Right lobe of liver (tissue), 6 donors: ENCODE data around the gene NRP2. TPM values are rescaled to one million over a fixed set of nuclear protein-coding genes. Genes with fewer than 3 reads are reported as not detected.

Experiments used
- ATAC-seq, 4 donors: fragments of 200-7000 bp; cut with Tn5 transposase; one replicate each; pipeline ENCODE4 v1.9.1; 2020; ENCODE audit warnings: mild to moderate bottlenecking in 4 of 4, moderate library complexity in 4 of 4
- DNase-seq, 3 donors: peaks; one replicate each; pipeline ENCODE4 v3.0.0-alpha.2; 2020
- H3K27ac ChIP-seq, 3 donors: fragments of 200-600 bp; one replicate each; pipeline ENCODE4 v1.8.0; 2022
- H3K27me3 ChIP-seq, 2 donors: fragments of 200-600 bp; one replicate each; pipeline ENCODE4 v1.8.0; 2022
- H3K36me3 ChIP-seq, 4 donors: fragments of 200-600 bp; sonication (generic) in 1 of 4; one replicate each; pipeline versions ENCODE4 v1.5.1 to v1.8.0; 2017 to 2022; ENCODE audit warnings: control low read depth in 1 of 4
- H3K4me1 ChIP-seq, 4 donors: fragments of 200-600 bp; sonication (generic) in 1 of 4; one replicate each; pipeline versions ENCODE4 v1.5.1 to v1.8.0; 2017 to 2022; ENCODE audit warnings: control low read depth in 1 of 4
- H3K4me3 ChIP-seq, 3 donors: fragments of 200-600 bp; one replicate each; pipeline ENCODE4 v1.8.0; 2022
- H3K9me3 ChIP-seq, 4 donors: fragments of 200-600 bp; sonication (generic) in 1 of 4; one replicate each; pipeline versions ENCODE4 v1.5.1 to v1.8.0; 2017 to 2022; ENCODE audit warnings: control low read depth in 1 of 4
- POLR2A ChIP-seq: fragments of 450-650 bp; IDR thresholded peaks from one replicate; pipeline ENCODE4 v1.6.1; 2017; ENCODE audit warnings: antibody characterized with exemption, mild to moderate bottlenecking
- WGBS: methylation state at CpG from one replicate; pipeline ENCODE4 v1.1.6; 2018; ENCODE audit warnings: low coverage, low lambda C conversion rate; ENCODE audit not compliant: insufficient coverage; ENCODE audit errors: missing lambda C conversion rate; 5-methylcytosine and 5-hydroxymethylcytosine counted together
- intact Hi-C, 2 donors: fragments of 100-400 bp; cut with DNase I; formaldehyde crosslinking; loops; one replicate each; pipeline versions ENCODE4 v1.11.2 to v1.14.1; 2022
- total RNA-seq, 6 experiments: library from RNA; depleted of rRNA in 2 of 6; stranded (reverse); fragments of >200 nt in 2 of 6; fragmentation: NEBNext Ultra II Directional in 3 of 6; extraction: Animal tissue kit (Norgen Biotek cat#: 25700) in 3 of 6; gene quantifications; one replicate each; pipeline versions ENCODE4 v1.1.0 to v1.2.4, GENCODE V29; 2016 to 2023
- TF ChIP-seq, protein P1 (sequence below), 4 donors: fragments of 200-600 bp in 3 of 4; fragments of 450-650 bp in 1 of 4; IDR thresholded peaks; one replicate each; pipeline versions ENCODE4 v1.5.1 to v1.8.0; 2016 to 2022; ENCODE audit warnings: antibody characterized with exemption in 4 of 4, mild to moderate bottlenecking in 2 of 4
- donor health status: DM: no; HTN: yes; CAD: no.
- donor health status: DM: no; HTN: no; CAD: no.
- donor health status: DM: no; HTN: no; CAD: no.
- donor health status: DM: no; HTN: yes; CAD: no.
- donor health status: DM: no; HTN: yes; CAD: no.

The NRP2 gene
- total RNA-seq, 6 experiments from 2014 or later = 5.5 to 23.7 (median 8.6) TPM

- DNase-seq (no peak), ATAC-seq (peak; percentile 54 to 65 (median 61))
- Histone ChIP-seq H3K9me3 (no peaks in the 10 kb centered on the region), H3K4me1 (peaks cover 0 to 12% (median 0%) of the 10 kb centered on the region in 4 donors), H3K27ac (no peak overlapping the region), H3K4me3 (no peak overlapping the region), H3K36me3 (no peaks in the 10 kb centered on the region), H3K27me3 (peaks cover 0 to 8% of the 10 kb centered on the region in 2 donors)
- intact Hi-C loops = no loop called here
- TF ChIP-seq, protein P1, sequence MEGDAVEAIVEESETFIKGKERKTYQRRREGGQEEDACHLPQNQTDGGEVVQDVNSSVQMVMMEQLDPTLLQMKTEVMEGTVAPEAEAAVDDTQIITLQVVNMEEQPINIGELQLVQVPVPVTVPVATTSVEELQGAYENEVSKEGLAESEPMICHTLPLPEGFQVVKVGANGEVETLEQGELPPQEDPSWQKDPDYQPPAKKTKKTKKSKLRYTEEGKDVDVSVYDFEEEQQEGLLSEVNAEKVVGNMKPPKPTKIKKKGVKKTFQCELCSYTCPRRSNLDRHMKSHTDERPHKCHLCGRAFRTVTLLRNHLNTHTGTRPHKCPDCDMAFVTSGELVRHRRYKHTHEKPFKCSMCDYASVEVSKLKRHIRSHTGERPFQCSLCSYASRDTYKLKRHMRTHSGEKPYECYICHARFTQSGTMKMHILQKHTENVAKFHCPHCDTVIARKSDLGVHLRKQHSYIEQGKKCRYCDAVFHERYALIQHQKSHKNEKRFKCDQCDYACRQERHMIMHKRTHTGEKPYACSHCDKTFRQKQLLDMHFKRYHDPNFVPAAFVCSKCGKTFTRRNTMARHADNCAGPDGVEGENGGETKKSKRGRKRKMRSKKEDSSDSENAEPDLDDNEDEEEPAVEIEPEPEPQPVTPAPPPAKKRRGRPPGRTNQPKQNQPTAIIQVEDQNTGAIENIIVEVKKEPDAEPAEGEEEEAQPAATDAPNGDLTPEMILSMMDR (IDR thresholded peaks at IDR 0.05) = peak; percentile 55 to 70 (median 63)
- no peak for TF ChIP-seq POLR2A
- 0% methylated on average over 1 of the region's 3 CpGs for WGBS
Measured at GRCh38 chr2:205680067-205680466, 2.2 kb upstream of the NRP2 start.

DNA sequence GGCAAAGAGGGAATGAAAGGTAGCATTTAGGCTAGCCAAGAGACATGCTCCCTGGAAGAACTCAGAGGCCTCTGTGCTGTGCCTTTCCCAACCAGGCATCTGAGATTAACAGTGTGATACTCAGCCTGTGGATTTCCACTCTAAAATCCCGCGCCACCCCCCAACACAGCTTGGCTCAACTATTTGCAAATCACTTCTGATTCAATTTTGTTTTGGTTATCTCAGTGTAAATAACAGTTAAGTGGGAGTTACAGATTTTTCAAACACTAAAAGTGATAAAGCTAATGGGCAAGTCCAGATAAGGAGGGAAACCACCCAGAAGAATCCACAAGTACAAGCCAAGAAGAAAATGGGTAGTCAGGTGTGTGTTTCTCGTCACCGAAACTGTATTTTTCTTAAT is 1.4 kb upstream of the NRP2 start:
- peaks cover 0 to 8% of the 10 kb centered on the region in 2 donors for H3K27me3 ChIP-seq
- H3K9me3 ChIP-seq = no peaks in the 10 kb centered on the region
- intact Hi-C loops = no loop called here
- WGBS = 61% methylated on average over 4 of the region's 4 CpGs
- H3K36me3 ChIP-seq = no peaks in the 10 kb centered on the region
- no peak overlapping the region for H3K4me3 ChIP-seq
- ATAC-seq (no peak), DNase-seq (no peak)
- TF ChIP-seq, protein P1 (IDR thresholded peaks at IDR 0.05) = no peak
- no peak for TF ChIP-seq POLR2A
- no peak overlapping the region for H3K27ac ChIP-seq
- peaks cover 0 to 18% (median 2%) of the 10 kb centered on the region in 4 donors for H3K4me1 ChIP-seq

GRCh38 chr2:205681401-205682238 is 681 bp upstream of the NRP2 start:
- ATAC-seq (no peak), DNase-seq (no peak)
- intact Hi-C loops = no loop called here
- Histone ChIP-seq H3K9me3 (no peaks in the 10 kb centered on the region), H3K27ac (peak overlapping the region; percentile 3 to 86 (median 62)), H3K36me3 (no peaks in the 10 kb centered on the region), H3K4me1 (peaks cover 0 to 24% (median 2%) of the 10 kb centered on the region in 4 donors), H3K4me3 (peak overlapping the region; percentile 51 to 56 (median 52)), H3K27me3 (peaks cover 0 to 8% of the 10 kb centered on the region in 2 donors)
- 19% methylated on average over 15 of the region's 49 CpGs for WGBS
- TF ChIP-seq POLR2A = no peak
- TF ChIP-seq, protein P1 (IDR thresholded peaks at IDR 0.05) = no peak

DNA sequence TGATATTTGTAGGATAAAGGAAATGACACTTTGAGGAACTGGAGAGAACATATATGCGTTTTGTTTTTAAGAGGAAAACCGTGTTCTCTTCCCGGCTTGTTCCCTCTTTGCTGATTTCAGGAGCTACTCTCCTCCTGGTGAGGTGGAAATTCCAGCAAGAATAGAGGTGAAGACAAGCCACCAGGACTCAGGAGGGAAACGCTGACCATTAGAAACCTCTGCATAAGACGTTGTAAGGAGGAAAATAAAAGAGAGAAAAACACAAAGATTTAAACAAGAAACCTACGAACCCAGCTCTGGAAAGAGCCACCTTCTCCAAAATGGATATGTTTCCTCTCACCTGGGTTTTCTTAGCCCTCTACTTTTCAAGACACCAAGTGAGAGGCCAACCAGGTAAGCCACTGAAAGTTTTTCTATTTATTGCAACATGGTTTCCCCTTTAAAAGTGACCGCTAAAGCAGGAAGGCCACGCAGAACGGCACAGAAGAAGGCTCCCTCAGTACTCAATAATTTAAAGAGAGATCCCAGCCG is 735 bp downstream of the NRP2 start:
- no peaks in the 10 kb centered on the region for H3K36me3 ChIP-seq
- H3K9me3 ChIP-seq = no peaks in the 10 kb centered on the region
- intact Hi-C loops = no loop called here
- peak overlapping the region; percentile 51 to 56 (median 52) for H3K4me3 ChIP-seq
- H3K4me1 ChIP-seq = peaks cover 0 to 25% (median 2%) of the 10 kb centered on the region in 4 donors
- whole genome bisulfite sequencing = 17% methylated on average over 10 of the region's 10 CpGs
- no peak for TF ChIP-seq POLR2A
- TF ChIP-seq, protein P1 (IDR thresholded peaks at IDR 0.05) = no peak
- H3K27ac ChIP-seq = peak overlapping the region; percentile 47 to 86 (median 62)
- DNase-seq (no peak), ATAC-seq (no peak)
- peaks cover 0 to 8% of the 10 kb centered on the region in 2 donors for H3K27me3 ChIP-seq
